ENCODE measurements around the gene ZMIZ1.

Gene ZMIZ1

GRCh38 chr10:79219322-79219957 is 150.7 kb downstream of the ZMIZ1 start:
- no peak for DNase-seq

GRCh38 chr10:79220307-79220706 is 151.5 kb downstream of the ZMIZ1 start:
- no peak for DNase-seq

GRCh38 chr10:79221110-79222051 is 152.6 kb downstream of the ZMIZ1 start:
- DNase-seq: peak; percentile 92

GRCh38 chr10:79222186-79222585 is 153.4 kb downstream of the ZMIZ1 start:
- DNase-seq: no peak

- DNase-seq: peak; percentile 31
These were observed 154.6 kb downstream of the ZMIZ1 start for GRCh38 chr10:79223091-79224048.

GRCh38 chr10:79224263-79224949 is 155.6 kb downstream of the ZMIZ1 start:
- no peak for DNase-seq

GRCh38 chr10:79224992-79225391 is 156.2 kb downstream of the ZMIZ1 start:
- DNase-seq: no peak

GRCh38 chr10:79226391-79227245 is 157.9 kb downstream of the ZMIZ1 start:
- DNase-seq: no peak

- DNase-seq: no peak
These were observed 160.3 kb downstream of the ZMIZ1 start for GRCh38 chr10:79229071-79229541.

- DNase-seq: no peak
These were observed 161.1 kb downstream of the ZMIZ1 start for GRCh38 chr10:79229830-79230327.

- DNase-seq: peak; percentile 48
These were observed 161.6 kb downstream of the ZMIZ1 start for GRCh38 chr10:79230328-79230830.

- no peak for DNase-seq
These were observed 162.1 kb downstream of the ZMIZ1 start for GRCh38 chr10:79230850-79231249.

GRCh38 chr10:79231908-79232307 is 163.1 kb downstream of the ZMIZ1 start:
- DNase-seq: no peak

GRCh38 chr10:79232864-79233263 is 164.1 kb downstream of the ZMIZ1 start:
- no peak for DNase-seq

- DNase-seq: no peak
These were observed 165.9 kb downstream of the ZMIZ1 start for GRCh38 chr10:79234391-79235315.

- DNase-seq: no peak
These were observed 167.1 kb downstream of the ZMIZ1 start for GRCh38 chr10:79235765-79236432.

GRCh38 chr10:79236433-79236765 is 167.6 kb downstream of the ZMIZ1 start:
- no peak for DNase-seq

GRCh38 chr10:79237454-79238157 is 168.8 kb downstream of the ZMIZ1 start:
- no peak for DNase-seq

GRCh38 chr10:79238158-79238520 is 169.4 kb downstream of the ZMIZ1 start:
- DNase-seq: no peak
